Smooth muscle cell (in vitro differentiated cells): ENCODE measurements around the gene TNC. TPM values are rescaled to one million over a fixed set of nuclear protein-coding genes. Genes with fewer than 3 reads are reported as not detected.

Experiments
- DNase-seq: peaks from one replicate; lab custom pipeline; 2025; ENCODE audit not compliant: unreplicated experiment; lab: John Stamatoyannopoulos, UW
- H2AFZ ChIP-seq: fragments of 200-600 bp; sonication (generic); 2 replicates; pipeline ENCODE4 v1.6.0; 2016; ENCODE audit warnings: antibody characterized with exemption, low read depth, mild to moderate bottlenecking
- H3F3A ChIP-seq: fragments of 200-600 bp; sonication (generic); 2 replicates; pipeline ENCODE4 v1.6.0; 2017; ENCODE audit warnings: antibody characterized with exemption, low read depth
- H3K27ac ChIP-seq: fragments of 200-600 bp; sonication (generic); 2 replicates; pipeline ENCODE4 v1.5.1; 2016; ENCODE audit warnings: low read depth, mild to moderate bottlenecking
- H3K27me3 ChIP-seq: fragments of 200-600 bp; sonication (generic); 2 replicates; pipeline ENCODE4 v1.6.1; 2016; ENCODE audit warnings: low read depth, mild to moderate bottlenecking
- H3K36me3 ChIP-seq: fragments of 200-600 bp; sonication (generic); 2 replicates; pipeline ENCODE4 v1.5.1; 2016; ENCODE audit warnings: low read depth
- H3K4me1 ChIP-seq: fragments of 200-600 bp; sonication (generic); 2 replicates; pipeline ENCODE4 v1.5.1; 2016; ENCODE audit warnings: low read depth
- H3K4me2 ChIP-seq: fragments of 200-600 bp; sonication (generic); 2 replicates; pipeline ENCODE4 v1.6.0; 2016; ENCODE audit warnings: mild to moderate bottlenecking
- H3K4me3 ChIP-seq: fragments of 200-600 bp; sonication (generic); 2 replicates; pipeline ENCODE4 v1.5.1; 2016; ENCODE audit warnings: mild to moderate bottlenecking
- H3K79me2 ChIP-seq: fragments of 200-600 bp; sonication (generic); 2 replicates; pipeline ENCODE4 v1.6.0; 2016; ENCODE audit warnings: low read depth, mild to moderate bottlenecking
- H3K9ac ChIP-seq: fragments of 200-600 bp; sonication (generic); 2 replicates; pipeline ENCODE4 v1.6.0; 2016; ENCODE audit warnings: low read depth
- H3K9me3 ChIP-seq: fragments of 200-600 bp; sonication (generic); replicated peaks from 2 replicates; pipeline ENCODE4 v1.5.1; 2016; ENCODE audit warnings: low read depth
- H4K20me1 ChIP-seq: fragments of 200-600 bp; sonication (generic); 2 replicates; pipeline ENCODE4 v1.6.0; 2016; ENCODE audit warnings: low read depth
- CTCF ChIP-seq: fragments of 200-600 bp; sonication (generic); IDR thresholded peaks from 2 replicates; pipeline ENCODE4 v1.5.1; 2017; ENCODE audit warnings: borderline replicate concordance, mild to moderate bottlenecking, antibody characterized with exemption; ENCODE audit not compliant: insufficient read depth, poor library complexity, severe bottlenecking
- WGBS: methylation state at CpG from one replicate; pipeline ENCODE4 v1.1.7; 2016; ENCODE audit warnings: low lambda C conversion rate; 5-methylcytosine and 5-hydroxymethylcytosine counted together
- polyA plus RNA-seq: library from polyadenylated mRNA; unstranded; fragments of >200 nt; fragmentation: Nextera tagmentation; extraction: Ambion mirVana; gene quantifications from 2 replicates; pipeline ENCODE4 v1.2.1, GENCODE V29; 2016
- total RNA-seq: library from RNA; depleted of rRNA; stranded (reverse); fragments of >200 nt; gene quantifications from 2 replicates; pipeline ENCODE4 v1.2.3, GENCODE V29; 2014

TNC gene
- total and polyA plus RNA-seq, 2 experiments from 2014 or later: 567 to 581 TPM

GRCh38 chr9:115118879-115119218 lies 892 bp upstream of the TNC start:
- H3F3A ChIP-seq: peaks cover 9% of the 10 kb centered on the region
- no peaks in the 10 kb centered on the region for H4K20me1 ChIP-seq
- 1% methylated on average over 8 of the region's 8 CpGs for WGBS
- peak overlapping the region; percentile 6 for H2AFZ ChIP-seq
- H3K27ac ChIP-seq: peak overlapping the region; percentile 67
- peak overlapping the region; percentile 43 for H3K4me3 ChIP-seq
- TF ChIP-seq CTCF: no peak
- peak; percentile 42 for DNase-seq
- H3K4me2 ChIP-seq: peak overlapping the region; percentile 84
- H3K36me3 ChIP-seq: no peaks in the 10 kb centered on the region
- H3K9me3 ChIP-seq: no peaks in the 10 kb centered on the region
- H3K79me2 ChIP-seq: peaks cover 31% of the 10 kb centered on the region
- H3K4me1 ChIP-seq: peaks cover 32% of the 10 kb centered on the region
- no peak overlapping the region for H3K9ac ChIP-seq
- peaks cover 10% of the 10 kb centered on the region for H3K27me3 ChIP-seq

- H3K27me3 ChIP-seq: no peaks in the 10 kb centered on the region
- no peak for TF ChIP-seq CTCF
- H3K4me3 ChIP-seq: peak overlapping the region; percentile 43
- H3K27ac ChIP-seq: peak overlapping the region; percentile 85
- H3K4me2 ChIP-seq: peak overlapping the region; percentile 84
- peaks cover 10% of the 10 kb centered on the region for H3F3A ChIP-seq
- H3K4me1 ChIP-seq: peaks cover 31% of the 10 kb centered on the region
- H4K20me1 ChIP-seq: no peaks in the 10 kb centered on the region
- peak overlapping the region; percentile 53 for H3K9ac ChIP-seq
- WGBS: 66% methylated on average over 8 of the region's 8 CpGs
- H2AFZ ChIP-seq: no peak overlapping the region
- peaks cover 35% of the 10 kb centered on the region for H3K79me2 ChIP-seq
- DNase-seq: no peak
- H3K9me3 ChIP-seq: no peaks in the 10 kb centered on the region
- H3K36me3 ChIP-seq: no peaks in the 10 kb centered on the region
Observed at GRCh38 chr9:115116421-115117284, 1.3 kb downstream of the TNC start.

GRCh38 chr9:115115924-115116323 lies 2.0 kb downstream of the TNC start:
- Histone ChIP-seq H3F3A (peaks cover 10% of the 10 kb centered on the region), H2AFZ (no peak overlapping the region), H3K27ac (peak overlapping the region; percentile 85), H3K4me2 (peak overlapping the region; percentile 84), H3K27me3 (no peaks in the 10 kb centered on the region), H3K79me2 (peaks cover 35% of the 10 kb centered on the region), H3K9me3 (no peaks in the 10 kb centered on the region), H3K9ac (peak overlapping the region; percentile 53), H3K4me1 (peaks cover 28% of the 10 kb centered on the region), H3K36me3 (no peaks in the 10 kb centered on the region), H4K20me1 (no peaks in the 10 kb centered on the region), H3K4me3 (peak overlapping the region; percentile 43)
- TF ChIP-seq CTCF: no peak
- DNase-seq: no peak
- WGBS: 0% methylated on average over 1 of the region's 1 CpG
